ENCODE measurements around the gene PSTPIP1.

PSTPIP1 gene

DNA sequence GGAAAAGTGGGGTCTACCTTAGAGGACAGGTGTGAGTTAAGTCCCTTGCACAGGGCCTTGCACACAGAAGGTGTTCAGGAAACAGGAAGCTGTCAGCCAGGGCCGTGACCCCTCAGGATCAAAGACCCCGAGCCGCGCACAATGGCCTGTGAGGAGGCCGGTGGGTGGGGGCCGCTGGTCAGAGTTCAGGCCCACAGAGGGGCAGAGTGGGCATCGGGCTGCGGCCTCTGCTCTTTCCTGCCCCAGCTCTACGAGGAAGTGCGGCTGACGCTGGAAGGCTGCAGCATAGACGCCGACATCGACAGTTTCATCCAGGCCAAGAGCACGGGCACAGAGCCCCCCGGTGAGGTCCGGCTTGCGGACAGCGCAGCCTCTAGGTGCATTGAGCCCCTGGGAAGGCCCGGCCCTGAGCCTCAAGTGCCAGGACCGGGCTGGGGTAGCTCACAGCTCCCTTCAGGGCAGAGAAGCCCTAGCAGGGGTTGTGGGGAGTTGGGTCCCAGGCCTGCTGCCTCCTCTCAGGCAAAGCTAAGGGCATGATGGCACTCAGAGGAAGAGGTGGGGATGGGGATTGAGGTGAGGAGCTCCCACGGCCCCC, 37.2 kb downstream of the PSTPIP1 start:
- no peak for DNase-seq

DNA sequence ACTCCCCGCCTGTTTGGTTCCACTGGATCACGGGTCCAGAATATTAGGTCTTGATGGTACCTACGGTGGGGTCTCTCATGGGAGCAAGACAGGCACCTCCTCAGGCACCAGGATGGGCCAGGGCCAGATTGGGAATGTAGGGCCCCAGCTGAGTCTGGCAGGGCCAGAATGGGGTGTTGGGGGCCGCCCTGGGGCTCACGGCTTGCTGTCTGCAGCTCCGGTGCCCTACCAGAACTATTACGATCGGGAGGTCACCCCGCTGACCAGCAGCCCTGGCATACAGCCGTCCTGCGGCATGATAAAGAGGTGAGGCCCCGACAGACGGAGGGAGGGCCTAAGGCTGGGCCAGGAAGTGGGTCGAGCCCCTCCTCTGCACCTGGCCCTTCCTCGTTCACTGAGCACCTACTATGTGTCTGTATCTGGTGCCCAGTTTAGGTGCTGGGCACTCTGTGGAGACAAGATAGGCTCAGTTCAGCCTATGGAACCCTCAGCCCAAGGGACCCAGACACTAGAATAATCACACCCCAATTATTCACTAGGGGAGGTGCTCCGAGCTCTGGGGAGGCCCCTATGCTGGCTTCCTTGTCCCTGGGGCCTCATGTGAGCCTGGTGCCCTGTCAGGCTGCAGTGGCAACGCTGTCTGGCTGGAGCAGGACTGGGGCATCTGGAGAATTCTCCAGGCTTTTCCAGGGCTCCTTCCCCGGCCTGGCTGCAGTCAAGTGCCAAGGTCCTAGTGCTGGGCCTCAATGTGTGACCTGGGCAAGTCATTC, 37.9 kb downstream of the PSTPIP1 start:
- DNase-seq: no peak

DNA sequence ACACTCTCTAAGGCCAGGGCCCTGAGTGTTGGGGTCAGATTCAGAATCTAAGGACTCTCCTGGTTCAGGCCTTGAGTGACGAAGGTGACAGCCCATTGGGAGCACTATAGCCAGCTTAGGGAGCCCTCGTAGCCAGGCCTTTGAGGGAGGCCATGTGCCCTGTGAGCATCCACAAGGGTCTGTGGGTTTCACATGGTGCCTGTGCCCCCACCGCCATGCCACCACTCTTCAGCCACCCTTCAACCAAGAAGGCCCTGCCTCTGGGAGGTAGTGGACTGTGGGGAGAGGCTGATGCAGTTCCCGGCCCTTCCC, 38.4 kb downstream of the PSTPIP1 start:
- no peak for DNase-seq

DNA sequence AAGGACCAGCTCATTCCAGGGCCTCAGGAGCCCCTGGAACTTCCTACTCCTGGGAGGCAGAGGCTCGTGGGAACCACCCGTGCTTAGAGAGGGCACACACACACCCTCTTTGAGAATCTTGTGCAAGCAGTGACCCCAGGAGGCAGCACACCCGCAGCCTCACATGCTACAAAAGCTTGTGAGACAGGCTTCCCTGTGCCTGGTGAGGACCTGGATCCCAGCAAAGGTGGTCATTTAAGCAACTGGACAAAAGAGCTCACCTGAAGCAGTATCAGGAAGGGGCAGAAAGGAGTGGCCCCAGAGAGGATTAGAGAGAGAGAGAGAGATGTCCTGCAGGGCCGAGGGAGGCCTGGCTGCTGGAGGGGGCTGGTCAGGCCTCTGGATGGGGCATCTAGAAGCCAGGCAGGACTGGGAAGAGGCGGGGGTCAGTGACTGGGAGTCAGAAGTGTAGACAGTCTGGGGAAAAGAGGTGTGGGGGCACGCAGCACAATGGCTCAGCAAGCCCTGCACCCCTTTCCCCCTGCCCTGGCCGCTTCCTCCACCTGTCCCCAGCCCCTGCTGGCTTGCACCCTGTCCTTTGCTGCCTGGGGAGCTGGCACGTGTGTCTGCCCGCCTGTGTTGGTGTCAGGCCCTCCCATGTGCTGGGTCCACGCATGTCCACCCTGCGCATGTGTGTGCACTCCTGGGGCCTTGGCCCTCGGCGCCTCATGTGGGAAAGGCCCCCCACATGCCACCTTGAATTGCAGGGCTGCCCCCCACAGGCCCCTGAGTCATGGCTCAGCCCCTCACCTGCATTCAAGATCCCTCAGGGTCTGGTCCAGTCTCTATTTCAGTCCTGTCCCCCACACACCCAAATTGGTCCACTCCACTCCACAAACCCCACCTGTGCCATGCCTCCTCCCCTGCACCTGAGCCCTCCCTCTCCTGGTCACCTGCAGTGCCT, 39.1 kb downstream of the PSTPIP1 start:
- DNase-seq: no peak

DNA sequence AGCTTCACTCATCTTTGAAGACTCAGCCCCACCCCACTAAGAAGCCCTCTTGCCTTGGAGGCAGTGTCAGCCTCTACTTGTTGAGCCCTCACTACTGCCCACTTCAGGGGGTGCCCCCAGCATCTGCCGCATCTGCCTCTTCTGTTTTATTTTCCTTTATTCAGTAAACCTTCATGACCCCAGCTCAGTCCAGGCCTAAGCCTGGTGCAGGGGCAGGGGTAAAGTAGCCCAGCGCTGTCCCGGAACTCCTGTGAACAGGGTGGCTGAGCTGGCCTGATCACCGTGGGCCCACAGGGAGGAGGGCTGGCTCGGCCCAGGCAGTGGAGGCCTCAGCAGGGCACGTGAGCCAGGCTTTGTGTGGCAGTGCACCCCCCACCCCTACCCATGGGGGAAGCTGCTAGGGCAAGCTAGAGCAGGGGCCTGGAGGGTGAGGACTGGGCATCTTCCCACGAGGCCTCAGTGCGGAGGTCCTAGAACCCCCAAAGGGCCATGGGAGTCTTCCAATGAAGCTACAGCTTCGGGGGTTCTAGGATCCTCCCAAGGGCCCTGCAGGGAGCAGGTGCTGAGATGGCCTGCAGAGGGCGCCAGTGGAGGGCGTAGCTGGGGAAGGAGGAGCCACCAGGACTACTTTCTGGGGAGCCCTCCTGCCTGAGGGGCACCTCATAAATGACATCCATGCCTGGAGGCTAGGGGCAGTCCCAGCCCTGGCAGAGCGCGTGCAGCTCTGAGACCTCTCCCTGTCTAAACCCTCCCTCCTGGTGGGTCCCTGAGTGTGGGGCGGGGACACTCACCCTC, 40.0 kb downstream of the PSTPIP1 start:
- DNase-seq: no peak

DNA sequence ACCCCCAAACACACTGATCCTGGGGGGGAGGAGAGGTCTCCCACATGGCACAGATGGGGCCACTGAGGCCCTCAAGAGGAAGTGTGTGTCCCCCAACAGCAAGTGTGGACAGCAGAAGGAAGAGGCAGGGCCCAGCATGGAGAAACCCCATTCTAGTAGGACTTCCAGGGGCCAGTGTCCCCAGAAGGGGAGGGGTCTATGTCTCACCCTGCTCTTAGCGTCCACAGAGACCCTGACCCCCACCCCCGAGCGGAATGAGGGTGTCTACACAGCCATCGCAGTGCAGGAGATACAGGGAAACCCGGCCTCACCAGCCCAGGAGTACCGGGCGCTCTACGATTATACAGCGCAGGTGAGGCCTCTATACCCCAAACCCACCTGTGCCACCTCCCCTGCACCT, 40.7 kb downstream of the PSTPIP1 start:
- DNase-seq: no peak

DNA sequence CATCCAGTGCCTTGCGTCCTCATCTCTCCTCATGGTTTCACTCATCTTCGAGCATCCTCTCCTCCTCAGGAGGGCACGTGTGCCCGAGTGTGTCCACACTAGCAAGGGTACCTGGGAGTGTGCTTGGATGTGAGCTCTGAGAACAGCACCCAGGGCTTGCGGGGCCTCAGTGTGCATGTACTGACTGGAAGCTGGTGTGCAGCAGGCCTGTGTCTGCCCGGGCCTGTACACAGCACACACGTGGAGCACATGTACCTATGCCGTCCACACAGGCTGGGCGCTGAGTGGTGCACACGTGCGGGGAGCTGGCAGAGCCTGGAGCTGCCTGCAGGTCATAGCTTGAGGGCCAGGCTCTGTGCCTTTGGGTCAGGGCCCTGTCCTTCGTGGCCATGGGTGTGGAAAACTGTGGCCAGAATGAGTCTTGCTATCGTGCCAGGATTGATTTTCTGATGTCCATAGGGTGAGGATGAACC, 41.1 kb downstream of the PSTPIP1 start:
- DNase-seq: no peak

DNA sequence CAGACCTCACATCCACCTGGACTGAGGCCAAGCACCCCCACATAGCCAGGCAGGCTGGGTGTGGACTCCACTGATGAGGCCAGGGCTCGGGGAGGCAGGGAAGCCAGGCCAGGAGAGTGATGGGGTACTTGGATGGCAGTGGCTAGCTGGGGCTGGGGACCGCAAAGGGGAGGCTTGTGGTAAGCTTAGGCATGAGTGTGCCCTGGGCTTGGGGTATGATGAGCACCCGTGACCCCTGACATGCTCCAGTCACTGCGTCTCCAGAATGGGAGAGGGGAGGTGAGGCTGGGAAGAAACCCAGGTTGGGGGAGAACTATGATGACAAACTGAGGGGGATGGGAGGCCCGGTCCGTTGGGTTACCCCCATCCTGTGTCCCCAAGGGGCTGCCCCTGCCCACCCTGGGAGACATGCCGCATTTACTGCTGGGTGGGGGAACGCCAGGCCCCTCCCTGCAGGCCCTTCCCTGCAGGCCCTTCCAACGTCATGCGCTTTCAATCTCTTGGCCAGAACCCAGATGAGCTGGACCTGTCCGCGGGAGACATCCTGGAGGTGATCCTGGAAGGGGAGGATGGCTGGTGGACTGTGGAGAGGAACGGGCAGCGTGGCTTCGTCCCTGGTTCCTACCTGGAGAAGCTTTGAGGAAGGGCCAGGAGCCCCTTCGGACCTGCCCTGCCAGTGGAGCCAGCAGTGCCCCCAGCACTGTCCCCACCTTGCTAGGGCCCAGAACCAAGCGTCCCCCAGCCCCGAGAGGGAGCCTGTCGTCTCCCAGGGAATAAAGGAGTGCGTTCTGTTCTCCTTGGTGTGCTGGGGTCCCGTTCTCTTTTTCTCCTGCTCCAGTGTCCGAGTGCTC, 41.8 kb downstream of the PSTPIP1 start:
- DNase-seq: no peak

DNA sequence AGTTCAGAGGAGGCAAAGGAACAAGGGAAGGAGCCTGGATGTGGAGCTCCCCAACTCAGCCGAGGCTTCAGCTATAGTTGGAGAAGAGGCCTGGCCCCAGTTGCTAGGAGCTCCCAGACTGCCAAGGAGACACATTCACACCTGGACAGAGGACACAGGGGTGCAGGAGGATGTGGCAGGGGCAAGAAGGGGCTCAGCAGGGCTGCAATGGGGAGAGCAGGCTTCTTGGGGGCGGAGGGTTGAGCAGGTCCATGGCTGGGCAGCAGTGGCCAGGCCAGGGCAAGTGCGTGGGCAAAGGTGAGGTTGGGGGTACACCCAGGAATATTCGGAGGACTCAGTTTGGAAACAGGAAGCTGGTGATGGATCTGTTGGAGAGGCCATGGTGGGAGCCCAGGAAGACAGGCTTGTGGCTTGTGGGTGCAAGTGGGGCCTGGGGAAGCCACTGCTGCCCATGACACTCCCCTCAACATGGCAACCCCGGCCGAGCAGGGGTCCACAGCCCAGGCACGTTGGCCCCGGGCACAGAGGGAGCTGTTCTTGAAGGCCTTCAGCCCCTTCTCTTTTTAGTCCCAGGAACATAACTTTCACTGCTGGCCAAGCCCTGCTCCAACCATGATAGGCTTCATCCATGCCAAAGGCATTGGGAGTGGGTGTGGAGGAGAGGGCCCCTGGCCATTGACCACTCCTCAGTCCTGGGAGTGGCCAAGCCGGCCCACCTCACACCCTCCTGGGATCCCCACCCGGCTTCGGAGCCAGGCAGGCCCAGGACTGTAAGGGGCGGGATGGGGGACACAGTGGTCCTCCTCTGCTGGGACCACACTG, 42.7 kb downstream of the PSTPIP1 start:
- no peak for DNase-seq

DNA sequence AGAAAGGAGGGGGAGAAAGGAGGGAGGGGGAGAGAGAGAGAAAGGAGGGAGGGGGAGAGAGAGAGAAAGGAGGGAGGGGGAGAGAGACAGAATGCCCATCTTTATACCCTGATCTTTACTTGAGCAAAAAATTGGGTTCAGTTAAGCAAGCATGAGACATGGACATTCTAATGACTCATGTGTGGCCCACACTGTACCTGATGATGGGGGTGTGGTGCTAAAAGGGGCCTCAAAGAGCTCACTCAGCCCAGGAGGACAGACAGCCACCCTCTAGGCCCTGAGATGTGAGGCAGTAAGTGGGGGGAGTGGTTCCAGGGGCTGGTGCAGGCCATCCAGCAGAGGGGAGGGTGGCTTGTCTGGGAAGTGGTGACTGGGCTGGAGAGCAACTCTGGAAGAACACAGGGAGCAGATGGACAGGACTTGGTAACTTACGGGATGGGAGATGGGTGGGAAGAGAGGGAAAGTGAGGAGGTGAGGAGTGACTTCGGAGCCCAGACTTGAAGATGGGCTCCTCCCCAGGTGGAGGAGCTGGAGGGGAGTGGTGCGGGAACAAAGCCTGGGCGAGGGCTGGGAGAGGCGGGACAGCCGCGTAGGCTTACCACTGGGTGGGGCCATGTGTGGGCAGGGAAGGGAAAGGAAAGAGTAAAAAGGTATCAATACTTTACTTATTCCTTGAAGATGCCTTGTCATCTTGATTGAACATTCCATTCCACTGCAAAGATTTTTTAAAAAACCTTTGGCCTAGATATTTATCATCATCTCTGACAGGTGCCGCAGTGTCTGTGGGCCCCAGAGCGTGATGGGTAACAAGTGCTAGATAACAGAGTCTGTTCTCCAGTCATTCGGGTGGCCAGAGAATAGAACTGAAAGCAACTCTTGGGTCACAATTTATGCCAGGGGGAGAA, 43.6 kb downstream of the PSTPIP1 start:
- no peak for DNase-seq

DNA sequence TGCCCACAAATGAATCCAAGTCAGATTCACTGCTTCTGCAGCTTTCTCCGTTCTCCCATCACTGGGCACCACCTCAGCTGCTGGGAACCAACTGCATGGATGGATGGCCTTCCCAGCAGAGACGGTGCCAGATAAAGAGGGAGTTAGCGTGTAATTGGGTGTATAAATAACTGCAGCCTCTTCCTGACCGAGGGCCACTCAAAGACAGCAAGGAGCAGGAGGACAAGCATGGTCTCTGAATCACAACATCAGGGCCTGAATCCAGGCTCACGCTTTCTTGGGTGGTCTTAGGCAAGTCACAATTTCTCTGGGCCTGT, 44.2 kb downstream of the PSTPIP1 start:
- DNase-seq: no peak

DNA sequence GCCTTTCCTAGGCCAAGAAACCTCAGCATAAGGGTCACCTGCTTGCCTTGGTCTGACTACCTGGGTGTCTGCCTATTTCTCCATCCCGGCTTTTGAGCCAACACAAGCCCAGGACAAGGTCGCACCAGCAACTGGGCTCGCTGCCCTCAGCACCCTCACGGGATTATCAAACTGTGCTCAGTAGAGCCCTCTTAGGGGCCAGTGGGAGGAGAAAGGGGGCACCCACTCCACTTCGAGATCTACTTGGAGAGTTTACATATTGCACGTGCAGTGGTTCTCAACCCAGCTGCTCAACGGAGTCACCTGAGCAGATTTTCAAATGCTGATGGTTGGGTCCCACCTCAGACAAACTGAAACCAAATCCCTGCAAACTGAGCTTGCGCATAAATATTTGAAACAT, 44.9 kb downstream of the PSTPIP1 start:
- DNase-seq: no peak

DNA sequence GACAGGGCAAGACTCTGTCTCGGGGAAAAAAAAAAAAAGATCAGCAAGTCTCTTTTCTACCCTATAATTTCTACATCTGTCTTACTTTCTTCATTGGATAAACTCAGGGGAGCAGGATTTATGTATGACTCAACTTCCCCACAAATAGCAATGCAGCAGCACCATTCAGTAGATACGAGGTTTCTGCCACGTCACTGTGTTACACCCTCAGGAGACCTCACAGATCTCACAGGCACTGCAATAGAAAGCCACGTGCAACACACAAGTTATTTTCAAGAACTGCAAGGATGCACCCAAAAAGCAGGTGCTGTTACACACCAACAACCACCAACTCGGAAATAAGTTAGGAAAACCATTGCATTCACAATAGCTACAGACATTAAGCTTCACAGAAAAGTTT, 45.7 kb downstream of the PSTPIP1 start:
- no peak for DNase-seq

DNA sequence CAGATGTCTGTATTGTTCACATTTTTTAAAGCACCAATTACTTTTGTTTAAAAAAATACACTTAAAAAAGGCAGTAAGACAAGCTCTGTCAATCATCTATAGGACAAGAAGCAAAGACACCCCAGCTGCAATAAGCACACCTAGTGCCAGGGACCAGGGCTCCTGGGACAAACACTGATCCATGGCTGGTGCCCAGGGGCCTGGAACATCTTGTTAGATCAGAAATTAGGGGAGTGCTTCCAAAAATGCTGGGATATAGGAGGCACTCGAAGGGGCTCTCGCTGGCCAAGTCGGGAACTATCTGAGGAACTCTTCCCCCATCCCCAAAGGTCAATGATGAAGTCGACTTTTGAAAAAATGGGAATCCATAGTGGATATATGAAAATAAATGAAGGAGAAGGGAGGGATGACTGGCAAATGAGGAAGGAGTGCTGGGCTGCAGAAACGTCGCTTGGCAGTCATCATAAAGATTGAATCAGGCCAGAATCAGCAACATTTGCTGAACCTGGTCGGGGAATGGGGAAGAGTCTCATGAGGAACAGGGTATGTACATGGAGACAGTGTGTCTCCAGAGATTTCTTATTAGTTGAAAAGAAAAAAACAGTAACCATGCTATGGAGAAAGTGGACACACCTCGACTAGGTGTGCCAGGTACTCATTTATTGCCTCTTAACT, 47.5 kb downstream of the PSTPIP1 start:
- DNase-seq: no peak

DNA sequence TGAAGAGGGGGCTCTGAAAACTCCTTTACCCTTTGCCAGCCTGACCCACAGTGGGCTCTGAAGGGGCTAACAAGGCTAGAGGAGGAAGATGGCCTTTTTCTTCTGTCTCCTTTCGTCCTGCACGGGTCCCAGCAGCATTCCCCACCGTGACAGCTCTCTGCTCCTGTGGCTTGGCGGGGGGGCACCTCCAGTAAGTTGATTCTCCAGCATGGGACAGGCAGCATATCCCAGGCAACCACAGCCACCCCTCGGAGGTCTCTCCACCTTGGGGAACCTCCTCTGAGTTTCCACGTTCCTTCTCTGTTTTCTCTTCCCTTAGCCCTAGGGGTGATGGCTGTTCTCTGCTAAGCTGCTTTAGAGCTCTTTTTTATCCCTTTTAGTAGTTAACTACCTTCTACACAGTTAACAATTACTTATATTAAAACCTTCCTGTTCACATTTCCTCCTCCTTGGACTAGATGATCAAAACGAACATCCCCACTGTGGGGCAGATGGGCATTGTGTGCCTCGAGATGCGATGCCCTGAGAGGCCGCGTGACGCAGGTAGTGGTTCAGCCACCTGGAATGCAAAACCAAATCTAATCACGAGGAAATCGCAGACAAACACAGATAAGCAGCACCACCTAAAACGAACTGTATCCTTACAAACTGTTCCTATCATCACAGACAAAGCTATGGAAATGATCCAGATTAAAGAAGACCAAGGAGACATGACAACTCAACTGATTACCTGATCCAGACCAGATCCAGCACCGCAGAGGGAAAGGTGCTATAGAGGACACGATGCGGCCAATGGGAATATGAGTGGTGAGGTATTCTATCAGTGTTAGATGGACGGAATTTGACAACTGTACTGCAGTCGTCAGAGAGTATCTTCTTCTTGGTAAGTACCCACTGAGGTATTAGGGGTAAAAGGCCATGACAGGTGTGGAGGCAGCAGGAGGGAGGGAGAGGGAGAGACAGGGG, 48.3 kb downstream of the PSTPIP1 start:
- no peak for DNase-seq

DNA sequence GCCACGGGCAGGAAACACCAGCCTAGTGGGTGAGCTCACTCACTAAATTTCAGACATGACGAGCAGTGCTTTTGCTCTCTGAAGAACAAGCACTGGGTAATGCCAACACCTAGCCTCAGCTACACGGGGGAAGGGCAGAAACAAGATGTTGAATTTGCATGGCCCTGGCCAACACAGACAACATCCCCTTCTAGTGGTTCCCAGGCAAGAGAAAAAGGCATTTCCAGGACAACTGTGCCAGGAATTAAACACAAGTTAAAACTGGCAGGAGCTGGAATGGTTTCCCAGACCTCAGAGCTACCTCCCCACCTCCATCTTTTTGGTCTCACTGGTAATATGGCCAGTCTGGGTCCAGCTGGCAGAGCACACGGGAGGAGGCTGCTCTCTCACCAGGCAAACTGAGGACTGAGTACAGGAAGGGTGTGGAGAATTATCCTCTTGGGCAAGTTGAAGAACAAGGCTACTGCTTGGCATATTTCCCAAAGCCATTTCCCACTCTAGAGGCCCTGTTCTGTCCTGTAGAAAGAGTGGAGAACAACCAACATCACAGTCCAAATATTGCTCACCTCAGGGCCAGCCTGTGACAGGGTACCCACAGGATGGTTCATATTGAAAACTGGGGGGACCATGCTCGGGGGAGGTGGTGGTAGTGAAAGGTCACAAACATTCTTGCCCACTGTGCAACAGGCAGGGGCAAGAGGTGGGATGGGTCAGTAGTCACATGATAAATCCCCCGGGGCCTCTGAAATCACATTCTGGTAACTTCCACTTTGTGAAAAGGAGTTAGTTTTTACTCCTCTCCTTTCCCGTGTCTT, 49.5 kb downstream of the PSTPIP1 start:
- no peak for DNase-seq

DNA sequence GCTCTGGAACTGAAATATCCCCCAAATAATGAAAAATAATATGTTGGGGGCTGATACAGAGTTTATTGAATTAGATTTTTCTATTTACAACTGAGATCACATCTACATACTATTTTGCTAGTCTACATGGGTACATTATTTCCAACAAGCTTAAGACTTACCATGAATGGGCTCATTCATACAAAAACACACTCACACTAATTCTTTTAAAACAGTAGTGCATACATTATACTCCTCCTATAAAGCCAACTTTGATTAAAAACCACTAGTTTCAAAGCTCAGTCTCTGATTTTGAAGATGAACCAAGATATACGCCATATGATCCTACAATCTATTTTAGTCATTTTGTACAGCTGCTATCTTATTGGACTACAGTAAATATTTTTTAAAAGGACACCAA, 51.1 kb downstream of the PSTPIP1 start:
- DNase-seq: no peak

All from NCI-H1105 treated with DMSO at 0.1 percent for 48 hours (cell line).